ENCODE measurements around the gene CSNK2A1.
A peak's percentile ranks its signal among the peaks of the same experiment; 100 is the strongest.

CSNK2A1 gene

GRCh38 chr20:556984-557383 lies 13.4 kb upstream of the CSNK2A1 start:
- no peak for DNase-seq
- ATAC-seq (replicated peaks) = no peak
- Mint-ChIP-seq H3K9me3 (no peaks in the 10 kb centered on the region), H3K4me3 (no peak overlapping the region), H3K36me3 (ENCODE audit: insufficient read depth) (no peaks in the 10 kb centered on the region), H3K4me1 (ENCODE audit: low read depth in 2 of 2) (peaks cover 3 to 4% of the 10 kb centered on the region in 2 donors), H3K27ac (no peak overlapping the region), H3K27me3 (peaks cover 51 to 56% of the 10 kb centered on the region in 2 donors)

GRCh38 chr20:555976-556385 lies 12.4 kb upstream of the CSNK2A1 start:
- DNase-seq (no peak), ATAC-seq (replicated peaks) (no peak)
- Mint-ChIP-seq H3K4me1 (ENCODE audit: low read depth in 2 of 2) (no peaks in the 10 kb centered on the region), H3K36me3 (ENCODE audit: insufficient read depth) (no peaks in the 10 kb centered on the region), H3K27ac (no peak overlapping the region), H3K27me3 (peaks cover 53 to 60% of the 10 kb centered on the region in 2 donors), H3K9me3 (no peaks in the 10 kb centered on the region), H3K4me3 (no peak overlapping the region)

GRCh38 chr20:550611-551010 lies 7.0 kb upstream of the CSNK2A1 start:
- Mint-ChIP-seq H3K27me3 (peaks cover 38 to 48% of the 10 kb centered on the region in 2 donors), H3K36me3 (ENCODE audit: insufficient read depth) (no peaks in the 10 kb centered on the region), H3K27ac (no peak overlapping the region)

GRCh38 chr20:549722-550496 lies 6.3 kb upstream of the CSNK2A1 start:
- no peak overlapping the region for H3K4me3 Mint-ChIP-seq
- no peaks in the 10 kb centered on the region for H3K4me1 Mint-ChIP-seq (ENCODE audit: low read depth in 2 of 2)
- H3K27ac Mint-ChIP-seq = no peak overlapping the region
- H3K9me3 Mint-ChIP-seq = no peaks in the 10 kb centered on the region
- no peak for DNase-seq
- no peak for ATAC-seq (replicated peaks)
- H3K36me3 Mint-ChIP-seq (ENCODE audit: insufficient read depth) = no peaks in the 10 kb centered on the region
- H3K27me3 Mint-ChIP-seq = peaks cover 31 to 44% of the 10 kb centered on the region in 2 donors

More at GRCh38 chr20:550611-551010, 7.0 kb upstream of the CSNK2A1 start:
- no peaks in the 10 kb centered on the region for H3K4me1 Mint-ChIP-seq (ENCODE audit: low read depth in 2 of 2)
- H3K4me3 Mint-ChIP-seq = no peak overlapping the region
- no peaks in the 10 kb centered on the region for H3K9me3 Mint-ChIP-seq
- DNase-seq (no peak), ATAC-seq (replicated peaks) (no peak)

- ATAC-seq (replicated peaks) = no peak
- peaks cover under 1% of the 10 kb centered on the region for H3K36me3 Mint-ChIP-seq (ENCODE audit: insufficient read depth)
- H3K9me3 Mint-ChIP-seq = no peaks in the 10 kb centered on the region
- no peak overlapping the region for H3K4me3 Mint-ChIP-seq
- no peak overlapping the region for H3K27ac Mint-ChIP-seq
- DNase-seq = no peak
- H3K4me1 Mint-ChIP-seq (ENCODE audit: low read depth in 2 of 2) = peaks cover 6% of the 10 kb centered on the region in 2 donors
- H3K27me3 Mint-ChIP-seq = peaks cover 26 to 34% of the 10 kb centered on the region in 2 donors
These were observed 5.3 kb upstream of the CSNK2A1 start for GRCh38 chr20:548906-549305.

GRCh38 chr20:547394-547793 lies 3.8 kb upstream of the CSNK2A1 start:
- no peak for DNase-seq
- Mint-ChIP-seq H3K4me1 (ENCODE audit: low read depth in 2 of 2) (peaks cover 16 to 17% of the 10 kb centered on the region in 2 donors), H3K27me3 (peaks cover 23 to 25% of the 10 kb centered on the region in 2 donors), H3K9me3 (no peaks in the 10 kb centered on the region), H3K27ac (no peak overlapping the region), H3K4me3 (no peak overlapping the region), H3K36me3 (ENCODE audit: insufficient read depth) (peaks cover 5% of the 10 kb centered on the region)
- no peak for ATAC-seq (replicated peaks)

- no peak for ATAC-seq (replicated peaks)
- H3K4me3 Mint-ChIP-seq = no peak overlapping the region
- peaks cover 5% of the 10 kb centered on the region for H3K36me3 Mint-ChIP-seq (ENCODE audit: insufficient read depth)
- no peak for DNase-seq
- no peaks in the 10 kb centered on the region for H3K9me3 Mint-ChIP-seq
- peaks cover 13 to 14% of the 10 kb centered on the region in 2 donors for H3K27me3 Mint-ChIP-seq
- H3K4me1 Mint-ChIP-seq (ENCODE audit: low read depth in 2 of 2) = peaks cover 22 to 23% of the 10 kb centered on the region in 2 donors
- H3K27ac Mint-ChIP-seq = no peak overlapping the region
These were observed 2.8 kb upstream of the CSNK2A1 start for GRCh38 chr20:546353-546752.

GRCh38 chr20:544153-544725 lies 649 bp upstream of the CSNK2A1 start:
- Mint-ChIP-seq H3K4me3 (peak overlapping the region; percentile 84 to 96), H3K27ac (peak overlapping the region; percentile 99), H3K36me3 (ENCODE audit: insufficient read depth) (peaks cover 10% of the 10 kb centered on the region), H3K27me3 (no peaks in the 10 kb centered on the region), H3K4me1 (ENCODE audit: low read depth in 2 of 2) (peaks cover 32% of the 10 kb centered on the region in 2 donors), H3K9me3 (no peaks in the 10 kb centered on the region)
- no peak for ATAC-seq (replicated peaks)
- DNase-seq = no peak

- Mint-ChIP-seq H3K36me3 (ENCODE audit: insufficient read depth) (peaks cover 13% of the 10 kb centered on the region), H3K27ac (peak overlapping the region; percentile 99), H3K4me3 (peak overlapping the region; percentile 84 to 96), H3K9me3 (no peaks in the 10 kb centered on the region), H3K27me3 (no peaks in the 10 kb centered on the region), H3K4me1 (ENCODE audit: low read depth in 2 of 2) (peaks cover 43 to 44% of the 10 kb centered on the region in 2 donors)
- DNase-seq (peak in 2 of 3 experiments; percentile 4 to 7), ATAC-seq (replicated peaks) (no peak)
These were observed 717 bp downstream of the CSNK2A1 start for GRCh38 chr20:542777-543368.

- Mint-ChIP-seq H3K9me3 (no peaks in the 10 kb centered on the region), H3K4me3 (no peak overlapping the region), H3K27ac (no peak overlapping the region), H3K27me3 (no peaks in the 10 kb centered on the region), H3K4me1 (ENCODE audit: low read depth in 2 of 2) (peaks cover 56 to 67% of the 10 kb centered on the region in 2 donors), H3K36me3 (ENCODE audit: insufficient read depth) (peaks cover 13% of the 10 kb centered on the region)
- no peak for DNase-seq
- no peak for ATAC-seq (replicated peaks)
These were observed 3.0 kb downstream of the CSNK2A1 start for GRCh38 chr20:540391-541201.

- Mint-ChIP-seq H3K36me3 (ENCODE audit: insufficient read depth) (peaks cover 13% of the 10 kb centered on the region), H3K27me3 (no peaks in the 10 kb centered on the region), H3K9me3 (no peaks in the 10 kb centered on the region), H3K4me1 (ENCODE audit: low read depth in 2 of 2) (peaks cover 60 to 72% of the 10 kb centered on the region in 2 donors), H3K27ac (no peak overlapping the region), H3K4me3 (no peak overlapping the region)
- DNase-seq (no peak), ATAC-seq (replicated peaks) (no peak)
These were observed 3.7 kb downstream of the CSNK2A1 start for GRCh38 chr20:539848-540247.

GRCh38 chr20:539191-539590 lies 4.4 kb downstream of the CSNK2A1 start:
- no peaks in the 10 kb centered on the region for H3K9me3 Mint-ChIP-seq
- H3K27me3 Mint-ChIP-seq = no peaks in the 10 kb centered on the region
- H3K27ac Mint-ChIP-seq = no peak overlapping the region
- no peak overlapping the region for H3K4me3 Mint-ChIP-seq
- peaks cover 18% of the 10 kb centered on the region for H3K36me3 Mint-ChIP-seq (ENCODE audit: insufficient read depth)
- ATAC-seq (replicated peaks) = no peak
- H3K4me1 Mint-ChIP-seq (ENCODE audit: low read depth in 2 of 2) = peaks cover 58 to 70% of the 10 kb centered on the region in 2 donors
- no peak for DNase-seq

- DNase-seq = no peak
- no peak for ATAC-seq (replicated peaks)
- Mint-ChIP-seq H3K4me1 (ENCODE audit: low read depth in 2 of 2) (peaks cover 56 to 71% of the 10 kb centered on the region in 2 donors), H3K4me3 (peak overlapping the region in 1 of 2 donors; percentile 32), H3K36me3 (ENCODE audit: insufficient read depth) (peaks cover 13% of the 10 kb centered on the region), H3K9me3 (no peaks in the 10 kb centered on the region), H3K27me3 (no peaks in the 10 kb centered on the region), H3K27ac (peak overlapping the region; percentile 53 to 70)
These were observed 5.6 kb downstream of the CSNK2A1 start for GRCh38 chr20:537983-538382.
